WTC11 (cell line): Measurements from ENCODE around the gene CCDC77. TPM values are rescaled to one million over a fixed set of nuclear protein-coding genes. Genes with fewer than 3 reads are reported as not detected.
A peak's percentile ranks its signal among the peaks of the same experiment; 100 is the strongest.

Source experiments
- ATAC-seq: fragments of 200-7000 bp; cut with Tn5 transposase; 2 replicates; pipeline ENCODE4 v1.10.0; 2021; ENCODE audit warnings: mild to moderate bottlenecking, moderate library complexity
- CTCF ChIA-PET: fragments of 300-600 bp; sonication (Branson Sonifier 250); formaldehyde crosslinking; loops from one replicate; lab custom pipeline; 2021; ENCODE audit warnings: antibody characterized with exemption; lab: Charles Lee
- POLR2A ChIA-PET: fragments of 350-600 bp; sonication (Branson Sonifier 250); formaldehyde crosslinking; loops from one replicate; lab custom pipeline; 2021; ENCODE audit warnings: antibody characterized with exemption; lab: Charles Lee
- DNase-seq: peaks from one replicate; pipeline ENCODE4 v3.0.0; 2021; ENCODE audit warnings: low spot score
- H3K27ac Mint-ChIP-seq: 2 replicates; pipeline ENCODE4 v1.8.0; 2021; ENCODE audit warnings: mixed read lengths
- H3K27me3 Mint-ChIP-seq: 2 replicates; pipeline ENCODE4 v1.8.0; 2021; ENCODE audit warnings: low read depth, mild to moderate bottlenecking, moderate library complexity, mixed read lengths
- H3K36me3 Mint-ChIP-seq: 2 replicates; pipeline ENCODE4 v1.8.0; 2021; ENCODE audit warnings: mixed read lengths
- H3K4me1 Mint-ChIP-seq: 2 replicates; pipeline ENCODE4 v1.8.0; 2022; ENCODE audit warnings: mixed read lengths
- H3K4me3 Mint-ChIP-seq: 2 replicates; pipeline ENCODE4 v1.8.0; 2021; ENCODE audit warnings: mild to moderate bottlenecking, moderate library complexity, mixed read lengths
- H3K9me3 Mint-ChIP-seq: 2 replicates; pipeline ENCODE4 v1.8.0; 2021; ENCODE audit warnings: mixed read lengths
- ATF1 ChIP-seq: sonication (generic); formaldehyde crosslinking; IDR thresholded peaks from 2 replicates; pipeline ENCODE4 v1.8.1; 2023; ENCODE audit warnings: mild to moderate bottlenecking, moderate library complexity, missing genetic modification reagents
- CREB1 ChIP-seq: sonication (generic); formaldehyde crosslinking; IDR thresholded peaks from 2 replicates; pipeline ENCODE4 v1.8.0; 2023; ENCODE audit warnings: mild to moderate bottlenecking, missing genetic modification reagents
- CREM ChIP-seq: sonication (generic); formaldehyde crosslinking; IDR thresholded peaks from 2 replicates; pipeline ENCODE4 v1.8.1; 2022; ENCODE audit warnings: mild to moderate bottlenecking, missing genetic modification reagents, moderate library complexity
- E2F1 ChIP-seq: sonication (generic); formaldehyde crosslinking; IDR thresholded peaks from 2 replicates; pipeline ENCODE4 v1.8.0; 2022; ENCODE audit warnings: mild to moderate bottlenecking, missing genetic modification reagents
- ELF4 ChIP-seq: sonication (generic); formaldehyde crosslinking; IDR thresholded peaks from 2 replicates; pipeline ENCODE4 v1.8.1; 2022; ENCODE audit warnings: low read depth, mild to moderate bottlenecking, moderate library complexity, missing genetic modification reagents
- EMX1 ChIP-seq: fragments of 250-450 bp; sonication (Bioruptor Pico); IDR thresholded peaks from 2 replicates; pipeline ENCODE4 v1.8.0; 2021; ENCODE audit warnings: mild to moderate bottlenecking
- ETV6 ChIP-seq: sonication (generic); formaldehyde crosslinking; IDR thresholded peaks from 2 replicates; pipeline ENCODE4 v1.8.1; 2022; ENCODE audit warnings: mild to moderate bottlenecking, missing genetic modification reagents
- FOXJ3 ChIP-seq: sonication (generic); formaldehyde crosslinking; IDR thresholded peaks from 2 replicates; pipeline ENCODE4 v1.9.0; 2021; ENCODE audit warnings: missing genetic modification reagents, mild to moderate bottlenecking, borderline replicate concordance
- GABPB1 ChIP-seq: sonication (generic); formaldehyde crosslinking; IDR thresholded peaks from 2 replicates; pipeline ENCODE4 v1.8.1; 2023; ENCODE audit warnings: mild to moderate bottlenecking, missing genetic modification reagents
- GTF2I ChIP-seq: fragments of 250-450 bp; sonication (Bioruptor Pico); conservative IDR thresholded peaks from 2 replicates; pipeline ENCODE4 v1.4.0; 2021; ENCODE audit warnings: mild to moderate bottlenecking
- IRF2 ChIP-seq: sonication (generic); formaldehyde crosslinking; IDR thresholded peaks from 2 replicates; pipeline ENCODE4 v1.8.0; 2022; ENCODE audit warnings: low read depth, missing genetic modification reagents, borderline replicate concordance
- MAX ChIP-seq: sonication (generic); formaldehyde crosslinking; IDR thresholded peaks from 2 replicates; pipeline ENCODE4 v1.8.0; 2022; ENCODE audit warnings: mild to moderate bottlenecking, missing genetic modification reagents
- MYBL2 ChIP-seq: sonication (generic); formaldehyde crosslinking; IDR thresholded peaks from 2 replicates; pipeline ENCODE4 v1.8.1; 2023; ENCODE audit warnings: mild to moderate bottlenecking, moderate library complexity, missing genetic modification reagents
- NFE2L1 ChIP-seq: sonication (generic); formaldehyde crosslinking; IDR thresholded peaks from 2 replicates; pipeline ENCODE4 v1.8.1; 2023; ENCODE audit warnings: missing genetic modification reagents
- NFYB ChIP-seq: sonication (generic); formaldehyde crosslinking; conservative IDR thresholded peaks from 2 replicates; pipeline ENCODE4 v1.8.0; 2022; ENCODE audit warnings: low read depth, missing genetic modification reagents
- NR3C1 ChIP-seq: sonication (generic); formaldehyde crosslinking; conservative IDR thresholded peaks from 2 replicates; pipeline ENCODE4 v1.8.1; 2023; ENCODE audit warnings: low read depth, mild to moderate bottlenecking, missing genetic modification reagents
- PRRX2 ChIP-seq: fragments of 250-450 bp; sonication (Bioruptor Pico); IDR thresholded peaks from 2 replicates; pipeline ENCODE4 v1.8.0; 2021; ENCODE audit warnings: mild to moderate bottlenecking
- RELA ChIP-seq: sonication (generic); formaldehyde crosslinking; IDR thresholded peaks from 2 replicates; pipeline ENCODE4 v1.8.1; 2022; ENCODE audit warnings: missing genetic modification reagents, mild to moderate bottlenecking, borderline replicate concordance
- SOX15 ChIP-seq: fragments of 250-450 bp; sonication (Bioruptor Pico); IDR thresholded peaks from 2 replicates; pipeline ENCODE4 v1.9.0; 2021; ENCODE audit warnings: mild to moderate bottlenecking
- SP1 ChIP-seq: sonication (generic); formaldehyde crosslinking; conservative IDR thresholded peaks from 2 replicates; pipeline ENCODE4 v1.8.1; 2022; ENCODE audit warnings: missing genetic modification reagents
- ZBTB21 ChIP-seq: sonication (generic); formaldehyde crosslinking; IDR thresholded peaks from 2 replicates; pipeline ENCODE4 v1.8.1; 2023; ENCODE audit warnings: mild to moderate bottlenecking, missing genetic modification reagents, borderline replicate concordance
- ZNF121 ChIP-seq: sonication (generic); formaldehyde crosslinking; IDR thresholded peaks from 2 replicates; pipeline ENCODE4 v1.8.0; 2023; ENCODE audit warnings: missing genetic modification reagents
- ZNF263 ChIP-seq: sonication (generic); formaldehyde crosslinking; IDR thresholded peaks from 2 replicates; pipeline ENCODE4 v1.8.1; 2022; ENCODE audit warnings: low read depth, mild to moderate bottlenecking, moderate library complexity, missing genetic modification reagents
- ZNF416 ChIP-seq: fragments of 250-450 bp; sonication (Bioruptor Pico); IDR thresholded peaks from 2 replicates; pipeline ENCODE4 v1.9.0; 2021; ENCODE audit warnings: mild to moderate bottlenecking, inconsistent platforms
- ZNF423 ChIP-seq: fragments of 250-450 bp; sonication (Bioruptor Pico); IDR thresholded peaks from 2 replicates; pipeline ENCODE4 v2.1.2; 2022; ENCODE audit warnings: mild to moderate bottlenecking, moderate library complexity
- total RNA-seq: library from RNA; stranded (reverse); gene quantifications from 3 replicates; pipeline ENCODE4 v1.2.3, GENCODE V29; 2021
- TF ChIP-seq, protein P1 (sequence below): sonication (generic); formaldehyde crosslinking; IDR thresholded peaks from 2 replicates; pipeline ENCODE4 v1.8.0; 2023; ENCODE audit warnings: mild to moderate bottlenecking, missing genetic modification reagents
- TF ChIP-seq, protein P2 (sequence below): sonication (generic); formaldehyde crosslinking; IDR thresholded peaks from 2 replicates; pipeline ENCODE4 v1.8.0; 2022; ENCODE audit warnings: mild to moderate bottlenecking, missing genetic modification reagents
- TF ChIP-seq, protein P3 (sequence below): sonication (generic); formaldehyde crosslinking; conservative IDR thresholded peaks from 2 replicates; pipeline ENCODE4 v1.8.1; 2022; ENCODE audit warnings: mild to moderate bottlenecking, missing genetic modification reagents
- TF ChIP-seq, protein P4 (sequence below): sonication (generic); formaldehyde crosslinking; IDR thresholded peaks from 2 replicates; pipeline ENCODE4 v1.8.1; 2022; ENCODE audit warnings: mild to moderate bottlenecking, missing genetic modification reagents, moderate library complexity, borderline replicate concordance
- TF ChIP-seq, protein P5 (sequence below): fragments of 250-450 bp; sonication (Bioruptor Pico); IDR thresholded peaks from 2 replicates; pipeline ENCODE4 v1.9.0; 2021; ENCODE audit warnings: mild to moderate bottlenecking
- TF ChIP-seq, protein P6 (sequence below): fragments of 250-450 bp; sonication (Bioruptor Pico); IDR thresholded peaks from 2 replicates; pipeline ENCODE4 v1.9.0; 2021; ENCODE audit warnings: moderate library complexity, mild to moderate bottlenecking, inconsistent platforms, borderline replicate concordance

Gene CCDC77
- total RNA-seq, 1 experiment from 2014 or later = 24.2 TPM

- DNase-seq (peak; percentile 83), ATAC-seq (peak; percentile 96)
- H3K4me1 Mint-ChIP-seq = peaks cover 20% of the 10 kb centered on the region
- no peaks in the 10 kb centered on the region; the same call in 1 of the 2 replicates for H3K27me3 Mint-ChIP-seq
- no peaks in the 10 kb centered on the region for H3K9me3 Mint-ChIP-seq
- ChIA-PET CTCF (interaction anchor here (0.7 to 0.8 kb wide), 3 partner anchors 12 to 158 kb away, joined by 4 to 6 read pairs (median 5); partner anchors contain the start of gene CCDC77), POLR2A (interaction anchor here (0.5 to 1.7 kb wide), 3 partner anchors 12 to 1302 kb away, joined by 3 to 12 read pairs (median 3); partner anchors contain the start of genes ADIPOR2 and CCDC77)
- peak within 1 kb of the TSS; percentile 99 for H3K4me3 Mint-ChIP-seq
- peak within 1 kb of the TSS; percentile 100 for H3K27ac Mint-ChIP-seq
- peaks cover 10% of the 10 kb centered on the region; the same call in 1 of the 2 replicates for H3K36me3 Mint-ChIP-seq
- TF ChIP-seq MAX (CRISPR knock-in tag) (peak; percentile 76), PRRX2 (CRISPR knock-in tag) (no peak), EMX1 (CRISPR knock-in tag) (no peak), ZNF263 (CRISPR knock-in tag) (no peak), CREB1 (CRISPR knock-in tag) (no peak), NFYB (CRISPR knock-in tag) (0 out of 2 replicates have a peak, but pooled peaks have one; percentile 7), ELF4 (CRISPR knock-in tag) (no peak), NFE2L1 (CRISPR knock-in tag) (0 out of 2 replicates have a peak, but pooled peaks have one; percentile 26), SOX15 (CRISPR knock-in tag) (no peak), ATF1 (CRISPR knock-in tag) (peak; percentile 16; the same call in 1 of the 2 replicates), IRF2 (CRISPR knock-in tag) (no peak), RELA (no peak), ZNF121 (no peak), SP1 (peak; percentile 90), CREM (peak; percentile 91), ZBTB21 (CRISPR knock-in tag) (no peak), ZNF423 (no peak), MYBL2 (CRISPR knock-in tag) (peak; percentile 81), E2F1 (CRISPR knock-in tag) (no peak), ZNF416 (CRISPR knock-in tag) (no peak), GTF2I (CRISPR knock-in tag) (no peak), FOXJ3 (CRISPR knock-in tag) (no peak), GABPB1 (CRISPR knock-in tag) (peak; percentile 77), ETV6 (CRISPR knock-in tag) (no peak; the same call in 1 of the 2 replicates), NR3C1 (CRISPR knock-in tag) (no peak)
- TF ChIP-seq, protein P1, sequence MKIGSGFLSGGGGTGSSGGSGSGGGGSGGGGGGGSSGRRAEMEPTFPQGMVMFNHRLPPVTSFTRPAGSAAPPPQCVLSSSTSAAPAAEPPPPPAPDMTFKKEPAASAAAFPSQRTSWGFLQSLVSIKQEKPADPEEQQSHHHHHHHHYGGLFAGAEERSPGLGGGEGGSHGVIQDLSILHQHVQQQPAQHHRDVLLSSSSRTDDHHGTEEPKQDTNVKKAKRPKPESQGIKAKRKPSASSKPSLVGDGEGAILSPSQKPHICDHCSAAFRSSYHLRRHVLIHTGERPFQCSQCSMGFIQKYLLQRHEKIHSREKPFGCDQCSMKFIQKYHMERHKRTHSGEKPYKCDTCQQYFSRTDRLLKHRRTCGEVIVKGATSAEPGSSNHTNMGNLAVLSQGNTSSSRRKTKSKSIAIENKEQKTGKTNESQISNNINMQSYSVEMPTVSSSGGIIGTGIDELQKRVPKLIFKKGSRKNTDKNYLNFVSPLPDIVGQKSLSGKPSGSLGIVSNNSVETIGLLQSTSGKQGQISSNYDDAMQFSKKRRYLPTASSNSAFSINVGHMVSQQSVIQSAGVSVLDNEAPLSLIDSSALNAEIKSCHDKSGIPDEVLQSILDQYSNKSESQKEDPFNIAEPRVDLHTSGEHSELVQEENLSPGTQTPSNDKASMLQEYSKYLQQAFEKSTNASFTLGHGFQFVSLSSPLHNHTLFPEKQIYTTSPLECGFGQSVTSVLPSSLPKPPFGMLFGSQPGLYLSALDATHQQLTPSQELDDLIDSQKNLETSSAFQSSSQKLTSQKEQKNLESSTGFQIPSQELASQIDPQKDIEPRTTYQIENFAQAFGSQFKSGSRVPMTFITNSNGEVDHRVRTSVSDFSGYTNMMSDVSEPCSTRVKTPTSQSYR = peak; percentile 46; the same call in 1 of the 2 replicates
- TF ChIP-seq, protein P2, sequence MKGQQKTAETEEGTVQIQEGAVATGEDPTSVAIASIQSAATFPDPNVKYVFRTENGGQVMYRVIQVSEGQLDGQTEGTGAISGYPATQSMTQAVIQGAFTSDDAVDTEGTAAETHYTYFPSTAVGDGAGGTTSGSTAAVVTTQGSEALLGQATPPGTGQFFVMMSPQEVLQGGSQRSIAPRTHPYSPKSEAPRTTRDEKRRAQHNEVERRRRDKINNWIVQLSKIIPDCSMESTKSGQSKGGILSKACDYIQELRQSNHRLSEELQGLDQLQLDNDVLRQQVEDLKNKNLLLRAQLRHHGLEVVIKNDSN (CRISPR knock-in tag) = peak; percentile 32; the same call in 1 of the 2 replicates
- TF ChIP-seq, protein P3, sequence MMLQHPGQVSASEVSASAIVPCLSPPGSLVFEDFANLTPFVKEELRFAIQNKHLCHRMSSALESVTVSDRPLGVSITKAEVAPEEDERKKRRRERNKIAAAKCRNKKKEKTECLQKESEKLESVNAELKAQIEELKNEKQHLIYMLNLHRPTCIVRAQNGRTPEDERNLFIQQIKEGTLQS (CRISPR knock-in tag) = no peak
- TF ChIP-seq, protein P4, sequence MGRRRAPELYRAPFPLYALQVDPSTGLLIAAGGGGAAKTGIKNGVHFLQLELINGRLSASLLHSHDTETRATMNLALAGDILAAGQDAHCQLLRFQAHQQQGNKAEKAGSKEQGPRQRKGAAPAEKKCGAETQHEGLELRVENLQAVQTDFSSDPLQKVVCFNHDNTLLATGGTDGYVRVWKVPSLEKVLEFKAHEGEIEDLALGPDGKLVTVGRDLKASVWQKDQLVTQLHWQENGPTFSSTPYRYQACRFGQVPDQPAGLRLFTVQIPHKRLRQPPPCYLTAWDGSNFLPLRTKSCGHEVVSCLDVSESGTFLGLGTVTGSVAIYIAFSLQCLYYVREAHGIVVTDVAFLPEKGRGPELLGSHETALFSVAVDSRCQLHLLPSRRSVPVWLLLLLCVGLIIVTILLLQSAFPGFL (CRISPR knock-in tag) = no peak
- TF ChIP-seq, protein P5, sequence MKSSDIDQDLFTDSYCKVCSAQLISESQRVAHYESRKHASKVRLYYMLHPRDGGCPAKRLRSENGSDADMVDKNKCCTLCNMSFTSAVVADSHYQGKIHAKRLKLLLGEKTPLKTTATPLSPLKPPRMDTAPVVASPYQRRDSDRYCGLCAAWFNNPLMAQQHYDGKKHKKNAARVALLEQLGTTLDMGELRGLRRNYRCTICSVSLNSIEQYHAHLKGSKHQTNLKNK (CRISPR knock-in tag) = no peak
- TF ChIP-seq, protein P6, sequence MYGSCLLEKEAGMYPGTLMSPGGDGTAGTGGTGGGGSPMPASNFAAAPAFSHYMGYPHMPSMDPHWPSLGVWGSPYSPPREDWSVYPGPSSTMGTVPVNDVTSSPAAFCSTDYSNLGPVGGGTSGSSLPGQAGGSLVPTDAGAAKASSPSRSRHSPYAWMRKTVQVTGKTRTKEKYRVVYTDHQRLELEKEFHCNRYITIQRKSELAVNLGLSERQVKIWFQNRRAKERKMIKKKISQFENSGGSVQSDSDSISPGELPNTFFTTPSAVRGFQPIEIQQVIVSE (CRISPR knock-in tag) = no peak
Observed at GRCh38 chr12:389142-390096, 12.0 kb upstream of the CCDC77 start, which contains the start of gene KDM5A. Gene KDM5A, minus strand, starts transcription at chr12:389320. Its CDS starts 229 bp downstream, at chr12:389091.
